Hematopoietic multipotent progenitor cell treated with erythropoietin and hydrocortisone succinate and interleukin-3 and kit ligand, for 8 days (in vitro differentiated cells): ENCODE results near the gene HOXA5.
A peak's percentile ranks its signal among the peaks of the same experiment; 100 is the strongest.

ENCODE experiments used
- DNase-seq: peaks from one replicate; pipeline ENCODE4 v3.0.0-alpha.2; 2015

HOXA5 gene

DNA sequence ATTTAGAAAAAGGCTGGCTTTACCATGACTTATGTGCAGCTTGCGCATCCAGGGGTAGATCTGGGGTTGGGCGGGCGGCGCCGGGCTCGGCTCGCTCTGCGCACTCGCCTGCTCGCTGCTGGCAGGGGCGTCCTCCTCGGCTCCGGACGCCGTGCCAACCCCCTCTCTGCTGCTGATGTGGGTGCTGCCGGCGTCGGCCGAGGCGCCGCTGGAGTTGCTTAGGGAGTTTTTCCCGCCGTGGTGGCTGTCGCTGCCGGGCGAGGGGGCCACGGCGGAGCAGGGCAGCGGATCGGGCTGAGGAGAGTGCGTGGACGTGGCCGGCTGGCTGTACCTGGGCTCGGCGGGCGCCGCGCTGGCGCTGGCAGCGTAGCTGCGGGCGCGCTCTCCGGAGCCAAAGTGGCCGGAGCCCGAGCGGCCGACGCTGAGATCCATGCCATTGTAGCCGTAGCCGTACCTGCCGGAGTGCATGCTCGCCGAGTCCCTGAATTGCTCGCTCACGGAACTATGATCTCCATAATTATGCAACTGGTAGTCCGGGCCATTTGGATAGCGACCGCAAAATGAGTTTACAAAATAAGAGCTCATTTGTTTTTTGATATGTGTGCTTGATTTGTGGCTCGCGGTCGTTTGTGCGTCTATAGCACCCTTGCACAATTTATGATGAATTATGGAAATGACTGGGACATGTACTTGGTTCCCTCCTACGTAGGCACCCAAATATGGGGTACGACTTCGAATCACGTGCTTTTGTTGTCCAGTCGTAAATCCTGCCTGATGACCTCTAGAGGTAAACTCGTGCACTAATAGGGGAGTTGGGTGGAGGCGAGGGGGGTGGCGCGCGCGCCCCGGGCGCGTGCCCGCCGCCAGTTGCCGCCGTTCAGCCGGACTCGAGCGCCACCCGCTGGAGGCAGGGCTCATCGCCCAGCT lies at the start of gene HOXA5:
TSS of gene HOXA5 (minus strand) at position 659 of the 927 bp plus-strand sequence. CDS start at position 585, 74 bp downstream.
- peak; percentile 66 for DNase-seq

DNA sequence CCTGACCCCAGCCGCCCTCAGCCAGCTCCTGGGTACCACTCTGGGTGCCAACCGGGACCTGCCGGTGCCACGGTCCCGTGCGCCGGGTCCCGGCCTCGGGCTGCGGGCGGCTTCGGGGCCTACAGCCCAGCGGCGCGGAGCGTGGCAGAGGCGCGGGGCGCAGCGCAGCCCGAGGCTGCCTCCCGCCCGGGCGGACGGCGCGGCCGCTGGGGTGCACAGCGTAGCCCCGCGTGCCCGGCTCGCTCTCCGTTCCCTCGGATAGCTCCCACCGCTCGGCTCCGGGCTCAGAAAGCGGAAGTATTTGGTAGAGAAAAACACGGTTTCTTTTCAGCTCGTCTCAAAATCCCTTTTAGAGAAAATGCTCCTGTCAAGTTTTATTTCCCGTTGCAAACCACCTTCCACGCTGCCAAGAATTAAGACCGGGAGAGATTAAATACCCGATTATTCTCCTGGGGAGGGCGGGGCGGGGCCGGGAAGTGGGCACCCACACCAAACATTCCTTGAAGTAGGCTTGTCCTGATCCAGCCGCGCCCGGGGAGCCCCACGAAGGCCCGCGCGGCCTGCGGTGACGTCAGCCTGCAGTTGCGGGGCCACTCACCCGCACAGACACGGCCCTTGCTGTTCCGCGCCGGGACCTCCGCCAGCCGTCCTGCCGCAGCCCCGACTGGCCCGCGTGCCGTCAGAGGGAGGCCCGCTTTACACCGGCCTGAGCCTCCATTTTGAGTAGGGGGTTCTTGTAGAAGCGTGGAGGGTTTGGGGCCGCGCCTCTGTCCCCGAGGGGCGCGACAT lies 49.3 kb upstream of the HOXA5 start:
- DNase-seq: no peak

DNA sequence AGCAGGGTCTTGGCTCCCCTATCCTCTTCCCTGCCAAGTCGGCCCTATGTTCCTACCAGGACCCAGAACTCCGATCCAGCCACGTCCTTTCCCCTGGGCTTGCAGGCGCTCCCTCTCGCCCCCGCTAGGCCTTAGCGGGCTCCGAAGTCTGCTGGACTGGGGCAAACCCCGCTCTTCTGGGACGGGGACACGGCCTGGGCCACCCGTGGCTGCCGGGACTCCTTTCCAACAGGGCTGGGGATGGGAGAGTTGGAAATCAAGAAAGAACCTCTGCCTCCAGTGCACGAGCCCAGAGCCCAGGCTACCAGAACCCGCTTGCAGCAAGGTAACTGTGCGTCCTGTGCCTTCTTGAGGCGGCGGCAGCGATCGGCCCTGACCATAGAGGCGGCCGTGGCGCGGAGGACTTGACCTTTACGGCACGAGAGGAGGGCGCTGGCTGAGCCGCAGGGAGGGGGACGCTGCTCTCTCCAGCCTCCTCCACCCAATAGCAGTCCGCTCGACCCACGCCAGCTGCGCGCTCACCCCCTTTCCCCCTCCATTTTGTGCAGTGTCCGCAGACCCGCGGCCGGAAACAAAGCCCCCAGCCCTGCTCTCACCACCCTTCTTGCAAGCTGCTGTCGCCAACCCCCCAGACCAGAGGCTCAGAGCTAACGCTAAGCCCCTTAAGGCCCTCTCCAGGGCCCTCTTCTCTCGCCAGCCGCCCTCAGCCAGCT lies 48.5 kb upstream of the HOXA5 start:
- no peak for DNase-seq

DNA sequence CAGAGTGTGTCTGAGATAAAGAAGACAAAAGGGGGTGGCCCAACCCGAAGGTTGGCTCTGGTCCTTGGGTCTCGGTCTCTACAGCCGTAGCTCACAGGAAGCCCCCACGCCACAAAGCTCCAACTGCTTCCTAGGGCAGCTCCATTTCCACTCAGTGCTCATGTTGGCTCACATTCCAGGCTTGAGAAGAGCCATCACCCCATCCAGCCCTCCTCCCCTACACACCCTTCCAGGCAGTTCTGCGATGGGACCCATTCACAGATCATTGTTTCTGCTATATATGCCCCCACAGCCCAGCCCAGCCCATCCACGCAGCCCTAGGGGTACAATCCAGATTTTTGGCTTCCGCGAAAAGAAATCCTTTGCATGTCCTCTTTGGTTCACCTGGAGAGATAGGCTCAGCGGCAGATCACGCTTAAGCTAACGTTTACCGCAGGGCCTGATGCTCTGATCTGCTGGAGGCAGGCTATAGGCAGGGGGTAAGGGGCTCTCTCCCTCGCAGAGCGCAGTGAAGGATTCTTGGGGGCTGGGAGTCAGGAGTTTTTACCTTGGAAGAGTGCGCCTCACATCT lies 47.8 kb upstream of the HOXA5 start:
- DNase-seq: no peak

DNA sequence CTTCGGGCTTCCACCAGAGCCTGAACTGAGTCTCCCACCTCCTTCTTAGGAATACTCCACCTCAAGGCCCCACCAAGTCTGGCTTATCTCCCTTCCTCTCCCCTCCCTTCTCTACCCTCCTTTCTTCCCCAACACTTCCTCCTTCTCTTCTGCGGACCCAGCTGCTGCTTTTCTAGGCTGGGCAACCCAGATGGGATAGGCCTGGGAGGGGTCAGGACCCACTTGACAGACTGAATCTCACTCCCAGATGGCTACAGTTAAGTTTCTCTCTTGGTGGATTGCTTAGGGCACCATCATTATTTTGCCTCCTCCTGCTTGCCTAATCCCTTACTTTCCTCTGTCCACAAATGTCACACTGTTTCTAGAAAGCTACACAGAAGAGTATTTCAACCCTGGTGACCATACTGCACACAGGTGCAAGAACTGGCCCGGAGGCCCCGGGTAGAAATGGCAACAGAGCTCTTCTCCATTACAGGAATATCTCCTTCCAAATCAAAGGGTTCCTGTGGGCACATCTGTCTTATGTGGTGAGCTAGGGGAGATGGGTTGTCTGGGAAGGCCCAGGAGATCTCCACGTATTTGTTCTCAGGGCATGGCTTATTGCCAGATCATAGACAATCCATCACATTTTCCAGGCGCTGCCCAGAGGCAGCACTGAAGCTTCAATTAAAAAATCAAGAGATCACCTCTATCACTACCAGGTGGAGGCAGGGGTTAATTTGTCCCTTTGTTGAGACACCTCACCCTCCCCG lies 46.7 kb upstream of the HOXA5 start:
- no peak for DNase-seq

DNA sequence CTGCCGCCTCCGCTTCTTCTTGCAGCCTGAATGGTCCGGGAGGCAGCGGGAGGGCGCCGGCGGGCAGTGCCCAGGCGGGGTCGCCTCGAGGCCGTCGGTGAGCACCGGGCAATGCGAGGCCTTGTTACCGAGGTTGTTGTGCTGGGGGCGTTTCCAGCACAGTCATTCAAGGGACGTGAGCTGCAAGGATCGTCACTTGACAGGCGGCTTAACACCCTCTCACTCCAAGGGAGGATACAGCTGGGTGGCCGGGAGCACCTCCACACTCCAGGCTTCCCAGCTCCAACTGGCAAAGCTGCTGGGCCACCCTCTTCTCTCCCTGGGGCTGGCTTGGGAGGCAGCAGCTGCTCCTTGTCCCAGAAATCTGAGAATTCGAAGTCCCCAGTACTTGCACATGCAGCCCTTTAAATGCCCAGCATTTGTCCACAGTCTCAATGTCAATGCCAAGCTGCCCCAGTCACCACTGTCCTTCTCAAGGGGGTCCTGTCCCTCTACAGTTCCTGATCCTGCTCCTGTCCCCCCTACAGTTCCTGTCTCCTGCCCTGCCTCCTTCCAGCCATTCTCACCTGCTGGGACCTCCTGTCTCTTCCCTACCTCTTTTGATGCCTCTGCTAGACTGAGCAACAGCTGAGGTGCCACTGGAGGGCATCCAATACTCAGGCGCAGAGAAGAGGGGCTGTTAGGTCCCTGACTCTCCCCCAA lies 46.0 kb upstream of the HOXA5 start:
- no peak for DNase-seq

DNA sequence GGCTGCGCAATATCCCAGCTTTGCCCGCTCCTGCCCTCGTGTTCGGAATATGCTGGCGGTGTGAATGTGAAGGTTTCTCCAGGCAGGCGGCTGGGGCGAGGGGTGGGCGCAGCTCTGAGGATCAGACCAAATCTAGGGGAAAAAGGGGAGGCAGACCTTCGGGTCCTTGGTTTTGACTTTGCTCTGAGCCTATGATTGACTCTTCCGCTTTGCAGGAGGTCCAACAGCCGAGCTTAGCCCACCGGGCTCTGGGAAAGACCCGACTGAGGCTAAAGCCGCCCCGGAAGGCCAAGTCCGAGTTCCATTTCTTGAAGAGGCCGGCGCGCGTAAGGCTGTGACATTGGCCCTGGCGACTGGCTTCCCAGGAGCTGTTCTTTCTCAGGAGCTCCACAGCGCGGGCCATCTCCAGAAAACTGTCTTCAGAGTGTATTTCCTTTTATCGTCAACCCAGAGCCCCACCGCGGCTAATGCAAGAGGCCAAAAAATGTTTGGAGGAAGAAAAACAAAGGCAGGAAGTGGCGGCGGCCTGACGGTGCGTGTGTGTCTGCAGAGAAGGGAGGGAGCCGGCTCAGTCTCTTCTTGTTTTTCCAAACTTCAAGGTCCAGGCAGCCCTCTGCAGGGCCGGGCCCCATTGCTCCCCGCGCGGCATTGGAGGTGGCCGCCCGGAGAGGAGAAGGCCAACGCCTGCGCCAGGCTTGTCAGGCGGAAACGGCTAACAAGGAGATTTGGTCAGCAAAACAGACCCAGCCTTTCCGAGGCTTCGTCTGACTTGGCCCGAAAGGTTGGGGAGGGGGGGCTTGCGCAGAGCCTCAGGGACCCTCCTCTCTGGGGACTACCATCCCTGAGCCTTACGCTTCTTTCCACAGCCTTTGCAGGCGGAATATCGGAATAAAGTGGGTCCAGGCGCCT lies 45.2 kb upstream of the HOXA5 start:
- DNase-seq: no peak

DNA sequence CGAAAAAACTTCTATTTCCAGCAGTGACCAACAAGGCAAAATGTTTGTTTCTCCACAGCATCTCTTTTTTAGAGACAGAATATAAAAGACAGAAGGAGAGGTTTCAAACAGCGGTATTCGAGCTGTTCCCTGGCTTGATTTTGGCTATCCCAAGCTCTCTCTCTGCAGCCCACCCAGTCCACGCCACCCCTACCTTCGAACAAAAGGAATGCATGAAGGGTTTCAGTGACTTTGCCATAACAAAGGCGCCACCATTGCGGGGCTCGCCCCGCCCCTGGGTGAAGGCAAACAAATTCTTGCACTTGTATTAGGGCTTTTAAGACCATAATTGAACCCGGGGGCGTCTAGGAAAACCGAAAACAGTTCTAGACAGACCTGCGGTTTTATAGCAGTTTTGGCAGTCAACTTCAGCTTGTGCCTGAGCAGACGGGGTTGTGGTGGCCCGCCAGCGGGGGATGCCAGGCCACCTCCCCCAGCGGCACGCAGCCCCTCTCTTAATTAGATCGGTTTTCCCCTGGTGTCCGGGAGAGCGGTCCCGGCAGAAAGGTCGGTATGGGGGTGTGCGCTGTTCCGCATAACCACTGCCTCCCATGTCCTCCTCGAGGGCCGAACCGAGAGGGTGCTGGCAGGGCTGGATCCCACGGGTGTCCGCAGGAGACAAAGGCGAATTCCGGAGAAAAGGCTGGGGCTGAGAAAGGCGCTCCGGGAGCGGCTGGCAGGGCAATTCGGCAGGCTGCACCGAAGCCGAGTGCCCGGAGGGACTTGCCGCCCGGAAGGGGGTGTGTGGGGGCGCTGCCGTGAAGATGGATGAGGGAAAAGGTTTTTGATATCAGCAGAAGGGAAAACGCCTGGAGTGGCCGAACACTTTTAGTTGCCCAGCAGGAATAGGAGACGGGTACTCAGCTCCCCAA lies 44.2 kb upstream of the HOXA5 start:
- no peak for DNase-seq

DNA sequence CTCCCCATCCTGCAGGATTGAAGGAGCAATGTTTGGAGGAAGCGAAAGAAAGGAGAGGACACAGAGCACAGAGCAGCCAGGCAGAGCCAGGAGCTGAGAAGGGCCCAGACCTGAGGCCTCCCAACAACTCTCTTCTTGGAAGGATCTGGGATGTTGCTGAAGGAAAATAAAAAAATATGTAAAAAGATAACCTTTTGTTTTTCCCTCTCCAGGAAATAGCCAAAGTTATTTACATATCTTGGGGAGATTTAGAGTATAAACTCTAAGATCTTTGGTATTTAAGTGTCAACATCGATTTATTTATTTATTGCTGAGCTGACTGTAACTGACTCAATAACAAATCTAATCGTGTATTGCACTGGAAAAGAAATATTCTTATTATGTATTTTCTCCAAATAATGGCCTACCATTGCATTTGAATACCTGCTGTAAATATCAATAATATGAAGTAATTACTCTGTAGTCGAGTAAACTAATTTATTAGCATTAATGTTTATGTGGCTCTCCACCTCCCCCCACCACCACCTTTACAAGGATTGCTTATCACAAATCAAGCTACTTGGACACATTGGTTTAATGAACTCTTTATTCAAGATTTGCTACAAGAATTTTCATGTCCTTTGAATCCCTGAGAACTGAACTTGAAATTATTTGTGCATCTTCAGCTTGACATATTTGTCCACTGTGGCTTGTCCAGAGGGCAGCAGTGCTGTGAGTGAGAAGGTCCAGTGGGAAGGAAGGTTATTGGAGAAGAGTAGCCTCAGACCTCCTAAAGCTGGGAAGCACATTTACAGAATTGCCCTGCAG lies 43.4 kb upstream of the HOXA5 start:
- DNase-seq: no peak

DNA sequence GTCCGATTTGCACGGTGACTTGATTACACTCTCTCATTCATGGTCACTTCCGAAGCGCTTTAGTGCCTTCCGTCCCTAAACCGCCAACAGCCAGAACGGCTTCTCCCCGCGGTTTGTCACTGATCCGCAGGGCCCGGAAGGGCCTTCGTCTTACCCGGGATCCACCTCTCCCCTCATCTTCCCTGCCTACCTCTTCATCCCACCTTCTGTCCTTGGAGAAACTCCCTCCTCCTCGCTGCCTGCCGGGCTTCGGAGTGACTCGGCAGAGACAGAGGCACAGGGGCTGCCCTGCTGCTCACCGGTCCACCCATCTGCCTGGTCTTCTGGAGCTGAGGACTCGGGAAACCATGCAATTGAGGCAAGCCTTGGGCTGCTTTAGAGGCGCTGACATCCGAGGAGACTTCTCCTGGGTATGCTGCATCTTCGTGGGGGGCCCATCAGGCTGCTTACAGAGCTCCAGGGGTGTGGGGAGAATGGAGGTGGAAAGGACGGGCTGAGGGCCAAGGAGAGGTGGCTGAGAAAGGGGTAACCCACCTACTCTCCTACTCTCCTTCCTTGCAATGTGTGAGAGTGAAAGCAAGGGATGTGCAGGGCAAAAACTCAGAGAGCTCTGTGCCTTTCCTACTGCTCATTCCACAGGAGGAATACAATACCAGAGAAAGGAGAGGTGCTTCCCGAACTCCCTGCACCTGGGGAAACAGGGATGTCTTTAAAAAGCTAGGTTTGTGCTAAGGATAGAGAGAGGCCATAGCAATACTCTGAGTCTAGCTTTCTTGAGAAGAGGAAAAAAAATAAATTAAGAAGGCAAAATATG lies 42.6 kb upstream of the HOXA5 start:
- DNase-seq: no peak

DNA sequence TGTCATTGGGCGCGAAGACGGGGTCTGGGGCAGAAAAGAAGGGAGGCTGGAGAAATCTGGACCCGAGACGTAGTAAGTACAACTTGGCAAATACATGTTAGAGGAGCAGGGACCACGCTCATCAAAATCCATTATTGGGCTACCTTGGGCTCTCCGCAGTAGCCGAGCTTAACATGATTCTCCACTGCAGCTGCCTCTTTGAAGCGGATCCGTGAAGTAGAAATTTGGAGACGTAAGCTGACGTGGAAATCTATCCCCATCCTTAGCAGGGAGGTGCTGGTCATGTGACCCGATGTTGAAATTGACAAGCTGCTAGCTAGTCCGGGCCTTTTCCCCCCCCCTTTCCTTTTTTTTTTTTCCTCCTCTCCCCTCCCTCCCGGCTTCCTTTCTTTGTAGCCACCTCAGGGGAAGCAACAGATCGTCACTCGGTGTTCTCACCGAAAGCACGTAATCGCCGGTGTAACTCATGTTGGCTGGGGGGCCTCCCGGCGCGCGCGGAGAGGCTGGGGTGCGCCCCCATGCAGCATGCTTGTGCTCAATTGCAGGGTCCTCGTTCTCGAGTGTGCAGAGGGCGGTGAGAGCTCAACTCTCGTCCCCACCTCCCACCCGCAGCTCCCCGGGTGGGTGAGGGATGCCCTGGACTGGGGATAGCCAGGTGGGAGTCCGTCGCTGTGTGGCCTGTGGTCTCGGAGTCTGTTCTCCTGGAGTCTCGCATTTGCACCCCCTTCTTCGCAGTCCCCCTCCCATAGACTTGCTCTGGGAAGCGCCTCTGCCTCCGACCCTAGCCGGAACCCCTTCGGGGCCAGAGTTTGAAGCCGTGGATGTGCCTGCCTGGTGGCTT lies 41.8 kb upstream of the HOXA5 start, which contains the start of gene HOXA11:
TSS of gene HOXA11 (minus strand) at position 220 of the 841 bp plus-strand sequence. CDS start at position 132, 88 bp downstream.
- no peak for DNase-seq

DNA sequence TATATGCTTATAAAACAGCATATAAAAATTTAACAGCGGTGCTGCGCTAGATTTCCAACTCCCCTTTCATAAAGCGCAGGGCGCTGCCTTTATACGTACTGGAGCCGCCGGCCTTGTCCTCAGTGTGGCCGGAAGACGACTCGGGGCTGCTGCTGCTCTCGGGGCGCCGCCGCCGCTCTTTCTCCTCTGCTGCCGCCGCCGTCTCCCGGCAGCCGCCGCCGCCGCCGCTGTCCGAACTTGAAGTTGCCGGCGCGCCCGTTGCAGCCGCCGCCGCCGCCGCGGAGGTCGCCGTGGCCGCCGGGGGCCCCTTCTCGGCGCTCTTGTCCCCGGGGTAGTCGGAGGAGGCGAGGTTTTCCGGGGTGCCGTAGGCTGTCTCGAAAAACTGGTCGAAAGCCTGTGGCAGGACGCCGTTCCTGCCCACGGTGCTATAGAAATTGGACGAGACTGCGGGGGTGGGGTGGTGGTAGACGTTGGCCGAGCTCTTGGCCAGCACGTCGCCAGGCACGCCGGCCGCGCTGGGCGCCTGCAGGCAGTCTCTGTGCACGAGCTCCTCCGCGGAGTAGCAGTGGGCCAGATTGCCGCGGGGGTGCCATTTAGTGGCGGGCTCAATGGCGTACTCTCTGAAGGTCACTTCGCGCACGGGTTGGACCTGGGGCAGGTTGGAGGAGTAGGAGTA lies 41.0 kb upstream of the HOXA5 start:
- DNase-seq: no peak

DNA sequence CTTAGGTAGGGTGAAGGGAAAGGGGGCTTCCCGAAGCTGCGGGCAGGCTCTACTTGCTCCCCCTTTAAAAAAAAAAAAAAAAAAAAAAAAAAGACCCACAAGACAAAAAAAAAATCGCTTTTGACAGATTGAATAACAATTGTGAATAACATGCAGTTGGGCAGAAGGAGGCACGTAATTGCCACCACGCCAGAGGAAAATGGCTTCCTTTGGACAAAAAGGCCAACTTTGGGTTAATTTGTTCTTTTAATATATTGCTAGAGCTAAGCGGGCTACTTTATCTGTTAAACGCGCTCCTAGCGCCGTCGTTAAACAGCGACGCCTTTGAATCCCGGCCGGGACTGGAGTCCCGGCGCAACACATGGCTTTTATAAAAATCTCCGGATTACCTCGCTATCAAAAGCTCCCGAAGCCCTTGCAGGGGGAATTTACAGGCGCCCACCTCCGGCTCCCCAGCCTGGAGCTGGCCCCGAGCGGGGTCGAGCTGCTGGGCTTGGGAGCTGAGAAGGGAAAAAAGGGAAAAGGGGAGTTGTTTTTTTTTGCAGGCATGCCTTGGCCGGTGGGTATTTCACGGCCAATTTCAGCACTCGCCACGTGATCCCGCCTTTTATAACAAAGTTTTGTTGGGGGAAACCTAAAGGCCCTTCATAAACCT lies 40.3 kb upstream of the HOXA5 start:
- DNase-seq: no peak

DNA sequence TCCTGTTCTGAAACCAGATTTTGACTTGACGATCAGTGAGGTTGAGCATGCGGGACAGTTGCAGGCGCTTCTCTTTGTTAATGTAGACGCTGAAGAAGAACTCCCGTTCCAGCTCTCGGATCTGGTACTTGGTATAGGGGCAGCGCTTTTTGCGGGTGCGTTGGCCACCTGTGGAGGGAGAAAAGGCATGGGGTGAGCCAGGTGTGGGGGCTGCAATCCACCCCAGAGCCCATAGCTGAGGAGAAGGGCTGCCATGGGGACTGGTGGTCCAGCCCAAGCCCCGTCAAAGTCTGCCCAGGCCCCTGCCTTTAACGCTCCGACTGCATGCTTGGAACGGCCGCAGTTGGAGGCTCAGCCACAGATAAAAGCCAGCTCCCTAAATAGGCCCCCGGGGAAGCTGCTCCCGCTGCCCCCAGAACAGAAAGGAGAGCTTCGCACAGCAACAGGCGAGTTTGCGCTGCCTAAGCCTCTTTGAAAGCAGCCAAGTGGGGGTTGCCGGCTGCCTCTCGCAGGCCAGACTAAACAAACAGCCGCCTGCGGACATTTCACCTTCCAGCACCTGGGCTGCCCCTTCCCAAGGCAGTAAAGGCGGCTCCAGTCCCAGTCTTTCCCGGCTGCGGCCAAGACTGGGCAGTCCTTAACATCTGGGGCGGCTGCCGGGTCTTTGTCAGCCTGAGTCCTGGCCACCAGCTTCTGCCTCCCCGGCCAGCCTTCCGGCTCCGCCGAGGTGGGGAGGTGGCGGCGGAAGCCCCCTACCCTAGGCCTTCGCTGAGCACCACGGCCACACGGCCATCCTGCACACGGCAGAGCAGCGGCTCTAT lies 39.6 kb upstream of the HOXA5 start:
- no peak for DNase-seq
